Astrocyte of the hippocampus (primary cell): ENCODE measurements around the gene CRTAC1.

Experiments
- DNase-seq: peaks from one replicate; pipeline ENCODE4 v3.0.0; 2011; ENCODE audit warnings: low read depth, low spot score

The CRTAC1 gene

DNA sequence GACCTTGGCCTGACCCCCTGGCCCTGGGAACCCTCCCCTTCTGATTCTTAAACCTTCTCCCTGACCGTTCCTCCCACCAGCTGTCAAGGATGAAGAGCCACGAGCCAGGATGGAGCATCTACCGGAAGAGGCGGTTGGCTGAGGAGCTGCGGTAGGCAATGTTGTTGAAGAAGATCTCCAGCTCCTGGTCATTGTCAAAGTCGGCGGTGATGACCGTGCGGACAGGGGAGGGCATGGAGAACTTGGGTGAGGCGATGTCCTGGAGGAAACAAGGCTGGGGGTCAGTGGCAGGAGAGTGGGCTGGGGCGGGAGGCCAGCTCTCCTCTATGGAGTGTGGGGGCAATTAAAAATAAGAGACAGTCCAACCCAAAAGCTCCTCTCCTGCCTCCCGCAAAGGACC, 129.0 kb downstream of the CRTAC1 start:
- no peak for DNase-seq

DNA sequence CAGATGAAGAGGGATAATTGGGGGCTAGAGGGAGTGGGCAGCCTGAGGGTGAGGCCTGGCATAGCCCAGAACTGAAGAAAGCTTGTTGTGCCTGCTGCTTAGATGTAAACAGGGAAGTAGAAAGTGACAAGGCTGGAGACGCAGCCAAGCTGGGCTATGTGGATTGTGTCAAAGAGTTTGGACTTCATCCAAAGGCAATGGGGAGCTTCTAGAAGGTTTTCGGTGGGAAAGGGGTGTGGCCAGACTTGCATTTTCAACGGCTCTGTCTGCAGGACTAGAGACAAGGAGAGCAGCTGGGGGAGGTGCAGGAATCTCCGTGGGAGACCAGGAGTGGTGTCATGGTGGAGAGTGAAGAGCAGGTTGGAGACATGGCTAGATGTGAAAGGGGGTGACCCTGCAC, 132.0 kb downstream of the CRTAC1 start:
- DNase-seq, result peak; percentile 24

DNA sequence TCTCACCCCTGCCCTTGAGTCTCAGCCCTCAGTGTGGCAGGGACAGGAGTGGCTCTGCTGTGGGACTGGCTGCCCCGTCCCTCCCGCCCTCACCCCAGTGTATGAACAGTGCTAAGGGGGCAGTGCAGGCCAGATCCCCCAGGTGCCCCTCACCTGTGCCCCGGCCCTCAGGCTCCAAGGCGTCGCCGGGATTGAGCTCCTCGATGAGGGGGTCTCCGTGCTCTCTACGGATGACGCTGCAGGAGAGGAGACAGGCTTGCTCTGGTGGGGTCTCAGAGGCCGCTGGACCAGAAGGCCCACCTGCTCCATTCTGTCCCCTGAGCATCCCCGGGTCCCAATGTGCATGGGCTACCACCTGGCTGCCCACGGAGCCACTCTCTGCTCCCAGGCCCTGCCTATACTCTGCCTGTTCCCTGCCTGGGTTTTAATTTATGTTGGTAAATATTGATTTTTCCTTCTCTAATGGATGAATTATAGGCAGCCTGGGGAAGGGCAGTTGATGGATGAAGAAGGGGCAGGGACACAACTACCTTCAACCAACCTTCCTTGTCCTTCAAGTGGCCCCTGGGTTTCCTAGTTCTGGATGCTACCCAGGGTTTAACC, 133.6 kb downstream of the CRTAC1 start:
- DNase-seq, result no peak

DNA sequence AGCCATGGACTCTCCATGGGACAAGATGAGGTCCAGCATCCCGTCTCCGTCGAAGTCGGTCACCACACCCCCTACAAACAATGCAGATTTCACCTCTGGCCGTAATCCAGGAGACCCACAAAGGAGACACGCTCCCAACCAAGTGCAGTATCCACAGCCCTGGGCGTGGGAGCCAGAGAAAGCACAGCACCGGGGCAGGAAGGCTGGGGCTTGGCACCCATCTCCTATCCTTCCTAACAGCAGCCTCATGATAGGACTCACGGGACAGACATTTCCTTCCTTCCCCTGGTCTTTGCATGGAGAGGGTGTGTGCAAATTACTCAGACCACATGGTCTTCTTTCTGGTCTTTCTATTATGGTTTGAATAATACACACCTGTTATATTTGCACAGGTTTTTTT, 134.5 kb downstream of the CRTAC1 start:
- no peak for DNase-seq

DNA sequence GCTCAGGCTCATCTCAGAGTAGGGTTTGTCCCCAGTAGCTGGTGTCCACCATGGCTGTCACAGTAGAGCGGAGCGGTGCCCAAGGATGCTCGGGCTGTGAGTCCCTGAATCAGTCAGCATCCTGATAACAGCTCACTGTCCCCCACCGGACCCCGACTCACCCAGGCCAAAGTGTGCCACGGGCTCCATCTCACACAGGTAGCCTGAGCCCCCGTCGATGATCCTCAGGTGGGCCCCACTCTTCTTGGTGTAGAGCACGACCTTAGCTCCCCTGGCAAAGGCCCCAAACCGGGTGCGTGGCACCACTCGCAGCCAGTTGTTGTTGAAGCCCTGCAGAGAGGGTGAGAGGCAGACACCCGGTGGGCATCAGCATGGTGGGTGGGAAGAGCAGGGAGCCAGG, 135.3 kb downstream of the CRTAC1 start:
- DNase-seq, result no peak

DNA sequence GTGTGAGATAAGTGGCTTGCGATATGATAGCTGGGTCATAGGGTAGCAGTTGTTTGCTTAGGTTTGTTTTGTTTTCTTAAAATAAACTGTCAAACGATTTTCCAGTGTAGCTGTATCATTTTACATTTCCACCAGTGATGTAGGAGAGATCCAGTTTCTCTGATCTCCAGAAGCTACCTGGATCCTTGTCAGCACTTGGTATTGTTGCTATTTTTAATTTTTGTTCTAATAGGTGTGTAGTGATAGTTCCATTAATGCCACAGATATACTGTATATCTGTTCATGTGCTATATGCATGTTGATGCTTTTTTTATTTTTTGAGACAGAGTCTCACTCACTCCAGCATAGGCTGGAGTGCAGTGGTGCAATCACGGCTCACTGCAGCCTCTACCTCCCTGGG, 136.3 kb downstream of the CRTAC1 start:
- DNase-seq, result no peak

DNA sequence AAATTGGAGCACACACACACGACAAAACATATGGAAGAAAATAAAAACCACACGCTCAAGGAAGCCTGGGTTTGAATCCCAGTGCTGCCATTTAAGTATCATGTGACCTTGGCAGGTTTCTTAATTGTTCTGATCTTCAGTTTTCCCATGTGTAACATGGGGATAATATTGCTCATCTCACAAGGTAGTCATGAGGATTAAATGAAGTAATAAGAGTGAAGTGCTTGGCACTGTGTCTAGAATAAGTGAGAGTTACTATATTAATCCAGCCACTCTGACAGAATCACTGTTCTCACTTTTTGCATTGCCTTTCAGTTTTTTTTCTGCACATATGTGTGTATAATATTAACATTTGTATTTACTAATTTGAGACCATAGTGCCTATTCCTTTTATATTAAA, 137.5 kb downstream of the CRTAC1 start:
- DNase-seq, result no peak

DNA sequence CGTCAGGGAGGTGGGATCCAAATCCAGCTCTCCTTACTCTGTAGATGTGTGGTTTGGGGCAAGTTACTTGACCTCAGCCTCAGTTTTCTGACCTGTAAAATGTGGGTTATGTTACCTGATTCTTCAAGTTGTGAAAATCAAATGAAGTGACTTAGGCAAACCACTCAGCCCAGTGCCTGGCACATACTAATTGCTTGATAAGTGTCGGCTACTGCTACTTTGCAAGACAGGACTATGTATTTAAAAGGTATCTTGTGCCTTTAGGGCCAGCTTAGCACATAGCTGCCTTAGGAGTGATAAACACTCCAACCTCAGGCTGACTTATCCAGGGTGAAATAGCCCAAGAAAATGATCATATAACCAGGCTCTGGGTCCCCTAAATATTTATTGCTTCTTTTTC, 137.9 kb downstream of the CRTAC1 start:
- DNase-seq, result no peak

DNA sequence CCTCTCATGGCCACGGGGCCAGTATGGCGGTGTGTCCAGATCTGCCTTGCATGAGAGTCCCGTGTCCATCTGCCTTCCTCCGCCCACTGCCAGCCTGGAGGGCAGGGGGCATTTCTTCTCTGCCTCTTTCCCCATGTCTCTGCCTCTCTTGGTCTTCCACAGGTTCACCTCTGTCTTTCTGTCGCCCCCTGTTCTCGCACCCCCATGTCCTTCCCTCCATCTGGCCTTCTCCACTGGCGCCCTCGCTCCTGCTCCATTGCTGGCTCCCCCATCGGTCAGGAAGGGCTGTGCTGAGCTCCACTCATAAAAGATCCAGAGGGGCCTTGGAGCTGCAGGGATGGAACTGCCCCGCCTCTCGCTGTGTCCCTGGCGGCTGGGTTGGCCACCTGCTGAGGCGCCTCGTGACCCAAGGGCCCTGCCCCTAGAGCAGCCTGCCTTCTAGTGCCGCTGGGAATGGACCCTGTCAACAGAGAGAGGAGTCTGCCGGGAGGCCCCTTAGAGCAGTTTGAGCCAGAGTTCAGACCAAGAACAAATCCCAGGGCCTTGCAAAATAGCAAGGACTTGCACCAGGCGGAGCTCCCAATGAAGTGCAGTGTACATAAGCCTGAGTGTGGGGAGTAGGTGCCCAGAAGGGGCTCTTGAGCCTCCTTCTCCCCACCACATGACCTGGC, 138.8 kb downstream of the CRTAC1 start:
- DNase-seq, result no peak

DNA sequence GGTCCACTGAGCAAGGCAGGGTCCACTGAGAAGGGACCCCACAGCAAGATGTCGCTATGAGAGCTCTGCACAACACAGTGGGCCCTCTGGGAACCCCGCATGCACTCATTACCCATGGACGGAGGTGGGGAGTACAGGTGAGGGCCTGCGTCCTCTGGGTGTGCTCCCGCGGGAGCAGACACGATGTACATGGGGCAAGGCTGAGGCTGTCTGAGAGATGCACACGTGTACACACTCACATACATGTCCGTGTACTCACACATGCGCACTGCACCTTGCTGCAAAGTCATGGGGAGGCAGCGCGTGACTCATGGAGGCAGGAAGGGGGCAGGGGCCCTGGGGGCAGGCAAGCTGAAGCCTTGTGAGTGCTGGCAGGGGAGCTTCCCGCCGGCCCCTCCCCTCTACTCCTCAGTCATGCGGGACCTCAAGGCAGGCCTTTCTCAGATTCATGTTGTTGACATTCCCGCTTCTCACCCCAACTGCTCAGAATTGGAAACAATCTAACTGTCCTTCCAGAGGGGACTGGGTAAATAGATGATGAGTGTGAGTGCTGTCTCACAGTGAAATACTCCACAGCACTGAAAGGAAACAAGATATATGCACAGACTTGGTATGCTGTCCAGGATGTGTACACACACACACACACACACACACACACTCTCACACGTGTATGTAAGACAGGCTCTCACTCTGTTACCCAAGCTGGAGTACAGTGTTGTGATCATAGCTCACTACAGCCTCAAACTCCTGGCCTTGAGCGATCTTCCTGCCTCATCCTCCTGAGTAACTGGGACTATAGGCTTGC, 140.8 kb downstream of the CRTAC1 start:
- DNase-seq, result peak; percentile 72

DNA sequence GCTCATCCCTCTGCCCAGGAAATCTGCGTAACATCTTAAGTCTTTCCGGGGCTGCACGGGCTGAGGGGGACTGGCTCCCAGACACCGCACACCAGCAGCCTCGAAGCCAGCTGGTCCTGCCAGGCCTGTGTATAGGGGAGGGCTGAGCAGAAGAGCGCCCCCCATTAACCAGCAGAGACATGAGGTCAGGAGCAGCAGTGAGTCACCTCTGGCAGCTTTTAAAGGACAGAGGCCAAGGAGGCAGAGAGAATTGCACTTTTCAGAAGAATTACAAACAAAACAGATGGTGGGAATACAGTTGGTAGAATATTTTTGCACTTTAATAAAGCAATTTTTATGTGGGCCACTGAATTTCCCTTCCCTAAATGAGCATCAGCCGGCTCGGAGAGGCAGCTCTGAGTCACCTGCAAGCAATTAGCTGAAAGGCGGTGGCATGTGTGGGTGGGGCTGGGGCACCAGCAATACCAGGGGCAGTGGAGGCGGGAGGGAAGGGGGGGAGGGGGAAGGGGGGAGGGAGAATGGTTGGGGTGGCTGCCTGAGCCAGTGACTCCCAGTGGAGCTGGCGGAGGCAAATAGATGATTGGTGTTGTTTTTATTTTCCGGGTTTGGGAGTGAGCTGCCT, 141.7 kb downstream of the CRTAC1 start:
- DNase-seq, result peak; percentile 84

DNA sequence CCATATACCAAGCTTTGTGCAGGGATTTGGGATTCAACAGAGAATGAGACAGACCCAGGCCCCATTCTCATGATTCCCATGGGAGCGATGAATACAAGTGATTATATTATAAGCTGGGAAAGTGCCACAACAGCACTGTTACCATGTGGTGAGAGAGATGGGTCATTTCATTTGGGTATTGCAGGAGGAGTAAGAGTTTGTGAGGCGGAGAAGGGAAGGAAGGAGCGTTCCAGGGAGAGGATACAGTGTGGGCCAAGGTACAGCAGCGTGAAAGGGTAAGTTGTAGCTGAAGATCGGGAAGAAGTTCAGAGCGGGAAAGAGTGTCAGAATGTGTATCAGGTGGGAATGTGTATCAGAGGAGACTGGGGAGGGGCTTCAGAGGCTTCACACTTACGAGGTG, 142.3 kb downstream of the CRTAC1 start:
- no peak for DNase-seq

DNA sequence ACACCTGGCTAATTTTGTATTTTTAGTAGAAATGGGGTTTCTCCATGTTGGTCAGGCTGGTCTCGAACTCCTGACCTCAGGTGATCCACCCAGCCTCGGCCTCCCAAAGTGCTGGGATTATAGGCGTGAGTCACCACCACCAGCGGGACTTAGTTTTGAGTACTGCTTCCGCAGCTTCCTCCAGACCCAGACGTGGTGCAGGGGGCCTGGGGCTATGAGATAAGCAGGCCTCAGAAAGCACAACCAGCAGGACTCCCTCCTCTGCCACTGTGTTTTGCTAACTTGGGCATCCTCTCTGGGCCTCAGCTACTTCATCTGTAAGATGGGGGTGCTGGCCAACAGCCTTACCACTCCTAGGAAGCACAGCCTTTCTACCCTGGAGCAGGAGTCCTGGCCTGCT, 143.0 kb downstream of the CRTAC1 start:
- no peak for DNase-seq

DNA sequence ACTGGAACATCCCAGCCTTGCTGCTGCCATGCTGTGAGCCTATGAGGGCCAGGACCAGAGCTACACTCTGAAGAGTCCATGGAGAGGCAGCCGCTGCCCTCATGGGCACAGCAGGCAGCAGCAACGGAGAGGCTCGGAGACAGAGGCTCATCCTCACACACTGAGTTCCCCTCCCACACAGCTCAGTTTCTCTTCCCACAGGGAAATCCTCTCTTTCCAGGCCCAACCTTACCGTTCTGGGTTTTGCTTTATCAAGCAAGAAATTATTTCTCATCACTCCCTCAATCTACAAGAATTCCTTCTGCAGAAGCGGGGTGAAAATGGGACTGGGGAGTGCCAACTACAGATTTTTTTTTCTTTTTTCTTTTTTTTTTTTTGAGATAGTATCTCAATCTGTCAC, 144.1 kb downstream of the CRTAC1 start:
- no peak for DNase-seq

DNA sequence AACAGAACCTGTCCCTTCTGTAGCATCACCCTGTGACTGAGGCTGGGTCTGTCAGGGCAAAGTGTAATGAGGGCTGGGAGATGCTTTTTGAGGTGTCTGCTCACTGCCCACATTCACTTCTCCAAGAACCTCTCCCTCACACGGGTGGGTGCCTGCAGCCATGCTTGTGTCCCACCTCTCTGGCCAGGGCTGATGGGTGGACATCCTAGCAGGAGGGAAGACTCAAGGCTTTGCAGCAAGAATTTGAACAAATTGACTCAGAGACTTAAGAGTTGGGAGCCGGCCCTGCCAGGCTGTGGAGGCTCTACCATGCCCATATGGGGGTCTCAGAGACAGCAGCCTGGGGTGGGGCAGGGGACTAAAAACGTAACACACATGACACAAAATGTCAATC, 147.3 kb downstream of the CRTAC1 start:
- no peak for DNase-seq

DNA sequence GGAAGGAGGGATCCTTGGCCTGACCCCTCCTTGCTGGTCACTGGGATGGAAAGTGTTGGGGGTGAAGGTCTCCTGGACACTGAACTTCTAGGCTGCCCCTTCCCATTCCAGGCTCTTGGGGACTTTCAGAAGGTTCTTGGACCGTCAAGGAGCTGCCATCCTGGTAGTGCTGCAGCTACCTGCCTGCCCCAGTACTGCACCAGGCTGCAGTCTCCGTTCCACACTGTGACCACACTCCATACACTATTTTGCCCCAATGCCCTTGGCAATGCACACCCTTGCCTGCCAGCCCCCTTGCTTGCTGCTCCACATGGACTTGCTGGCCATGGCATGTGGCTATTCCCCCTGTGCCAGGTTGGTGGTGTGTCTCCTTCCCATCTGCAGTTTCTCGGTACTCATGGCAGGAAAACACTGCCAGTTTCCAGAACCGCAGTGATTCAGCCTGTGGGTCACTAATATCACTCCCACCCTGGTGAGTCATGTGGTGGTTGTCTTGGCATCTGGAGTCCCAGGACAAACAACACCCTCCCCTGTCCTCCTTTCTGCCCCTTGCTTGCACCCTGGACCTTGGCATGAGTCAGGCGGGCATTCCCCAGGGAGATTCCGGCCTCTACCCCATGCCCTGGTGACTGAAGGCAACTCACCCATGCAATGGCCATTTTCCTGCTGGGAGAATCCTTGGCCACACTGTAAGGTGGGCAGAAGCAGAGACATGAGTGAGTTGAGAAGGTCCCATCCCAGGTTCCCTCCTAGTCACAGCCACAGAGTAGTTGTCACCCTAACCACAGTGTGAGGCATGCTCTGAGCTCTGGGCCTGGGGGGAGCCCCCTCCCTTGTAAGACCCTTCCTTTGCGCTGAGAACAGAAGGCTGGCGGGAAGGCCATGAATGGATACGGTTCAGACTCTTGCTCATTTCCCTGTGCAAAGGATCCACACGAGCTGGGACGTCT, 148.0 kb downstream of the CRTAC1 start:
- DNase-seq, result peak; percentile 97

DNA sequence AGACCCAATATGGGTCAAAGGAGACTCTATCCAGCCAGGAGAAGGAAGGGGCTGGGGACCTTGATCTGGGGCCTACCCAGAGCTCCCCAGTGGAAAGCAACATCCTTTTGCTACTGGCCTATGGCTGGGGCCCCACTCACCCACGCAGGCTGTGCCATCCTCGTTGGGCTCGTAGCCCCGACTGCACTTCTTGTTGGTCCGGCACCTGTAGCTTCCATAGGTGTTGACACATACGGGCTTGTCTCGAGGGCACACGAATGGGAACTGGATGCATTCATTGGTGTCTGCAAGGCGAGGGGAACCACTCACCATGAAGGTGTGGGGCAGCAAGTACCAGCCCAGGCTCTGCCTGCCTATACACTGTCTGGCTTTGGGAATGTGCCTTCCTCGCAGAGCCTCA, 150.3 kb downstream of the CRTAC1 start:
- DNase-seq, result no peak

DNA sequence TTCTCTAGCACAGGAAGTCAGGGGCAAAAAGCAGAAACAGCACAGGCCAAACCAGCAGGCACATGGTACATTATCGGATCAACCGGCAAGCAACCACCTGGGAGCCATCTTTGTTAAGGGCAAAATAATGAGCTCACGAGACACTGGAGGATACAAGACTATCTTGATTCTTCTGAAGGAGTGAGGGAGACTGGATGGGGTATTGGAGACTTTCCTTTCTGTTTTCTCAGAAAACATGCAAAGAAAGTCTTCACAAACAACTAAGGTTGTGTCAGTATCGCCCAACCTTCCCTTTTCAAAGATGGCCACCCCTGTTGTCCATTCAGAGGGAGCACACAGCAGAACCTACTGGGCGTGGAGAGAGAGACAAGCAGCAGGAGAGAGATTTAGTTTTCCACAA, 151.2 kb downstream of the CRTAC1 start:
- no peak for DNase-seq

DNA sequence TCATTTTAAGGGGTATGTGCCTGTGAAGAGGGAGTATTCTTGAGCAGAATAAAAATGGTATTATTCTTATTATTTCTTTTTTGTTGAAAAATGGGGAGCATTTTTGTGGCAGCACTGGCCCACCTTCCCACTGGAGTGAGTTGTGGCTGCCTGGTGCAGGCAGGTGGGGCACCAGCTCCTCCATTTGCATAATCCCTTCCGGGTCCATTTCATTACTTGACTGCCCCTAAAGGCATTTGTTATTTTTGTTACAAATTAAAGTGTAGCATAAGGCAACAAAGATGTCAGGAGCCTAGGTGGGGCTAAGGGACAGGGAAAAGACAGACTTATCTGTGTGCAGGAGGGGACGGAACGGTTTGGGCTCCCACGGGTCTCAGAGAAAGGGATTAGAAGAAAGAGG, 154.0 kb downstream of the CRTAC1 start:
- DNase-seq, result no peak

DNA sequence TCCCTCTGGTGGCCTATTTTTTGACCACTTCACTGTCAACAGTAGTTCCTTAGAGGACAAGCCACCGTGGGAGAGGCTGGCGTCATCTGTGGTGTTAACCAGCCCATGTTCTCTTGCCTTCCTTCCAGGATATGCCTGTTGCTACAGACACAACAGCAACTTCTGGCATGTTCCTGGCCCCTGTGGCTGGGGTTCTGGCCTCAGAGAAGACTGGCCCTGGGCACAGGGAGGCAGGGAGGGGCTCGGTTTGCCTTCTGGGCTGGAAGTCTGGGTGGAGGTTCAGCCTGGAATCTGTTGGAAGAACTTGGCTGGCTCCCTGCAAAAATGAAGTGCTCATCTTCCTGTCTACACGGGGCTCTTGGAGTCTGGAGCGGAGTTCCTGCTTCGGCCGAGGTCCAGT, 155.0 kb downstream of the CRTAC1 start:
- no peak for DNase-seq

DNA sequence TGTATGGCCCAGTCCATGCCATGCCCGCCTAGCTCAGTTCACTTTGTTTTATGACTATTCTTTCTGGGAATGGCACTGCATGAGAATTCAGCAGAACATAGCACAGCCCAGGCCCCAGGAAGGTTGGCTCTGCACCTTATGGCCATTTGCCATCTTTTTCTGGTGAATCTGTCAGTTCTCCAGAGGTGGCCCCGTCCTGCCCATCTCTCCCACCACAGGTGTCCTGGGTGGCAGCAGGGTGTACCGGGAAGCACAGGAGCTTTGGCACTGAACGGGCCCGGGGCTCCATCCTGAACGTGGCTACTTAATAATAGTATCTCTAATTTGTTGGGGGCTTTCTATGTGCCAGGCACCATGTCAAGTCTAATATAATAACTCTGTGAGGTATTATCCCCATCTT, 156.1 kb downstream of the CRTAC1 start:
- DNase-seq, result no peak
